ENCODE results near the gene TRA2B. TPM values are rescaled to one million over a fixed set of nuclear protein-coding genes. Genes with fewer than 3 reads are reported as not detected.

The TRA2B gene
- 183 and 193 TPM in 2 replicates for polyA plus RNA-seq (2013)

DNA sequence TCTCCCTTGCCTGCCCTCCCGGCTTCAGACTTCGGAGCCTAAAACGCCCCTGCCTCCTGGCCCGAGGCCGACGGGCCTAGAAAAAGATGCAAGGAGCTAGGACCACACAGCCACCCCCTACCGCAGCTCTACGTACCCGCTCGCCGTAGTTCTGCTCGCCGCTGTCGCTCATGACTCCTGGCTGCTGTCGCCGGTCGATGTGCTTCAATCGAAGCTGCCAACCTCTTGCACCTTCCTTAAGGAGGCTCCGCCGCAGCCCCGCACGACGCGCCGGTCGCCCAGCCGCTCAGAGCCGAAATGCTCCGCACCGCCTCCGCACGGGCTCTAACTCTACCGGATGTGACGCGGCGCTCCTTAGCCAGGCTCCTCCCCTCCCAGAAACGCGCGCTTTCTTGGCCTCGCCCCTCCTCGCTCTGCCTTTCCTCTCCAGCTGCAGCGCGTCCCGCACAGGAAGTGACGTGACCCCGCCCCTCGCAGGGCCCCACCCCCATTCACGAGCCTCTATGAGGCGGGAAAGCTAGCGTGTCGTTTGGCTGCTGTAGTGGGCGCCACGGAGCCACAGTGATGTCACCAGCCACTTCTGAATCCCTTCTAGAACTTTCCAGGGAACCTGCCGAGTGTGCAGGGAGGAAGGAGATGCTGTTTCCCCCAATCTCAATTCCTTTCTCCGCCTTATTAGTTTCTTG lies at the start of gene TRA2B:
Gene TRA2B (minus strand): TSS at position 326 of the 686 bp plus-strand sequence. CDS start 154 bp downstream, at position 172.
- no peaks in the 10 kb centered on the region for H3K36me3 ChIP-seq (ENCODE audit: control insufficient read depth in 1 of 2, insufficient read depth in 2 of 2, low read length in 2 of 2)
- peak within 1 kb of the TSS; percentile 97 for H4K8ac ChIP-seq (ENCODE audit: low read depth, low read length)
- peak within 1 kb of the TSS; percentile 98 for H2AK5ac ChIP-seq (ENCODE audit: low read length)
- H3K4me1 ChIP-seq (ENCODE audit: control insufficient read depth in 1 of 2, insufficient read depth in 2 of 2, low read length in 2 of 2) = peaks cover under 1 to 1% of the 10 kb centered on the region in 2 experiments
- H3K23ac ChIP-seq (ENCODE audit: low read length) = peak within 1 kb of the TSS; percentile 76
- H2BK120ac ChIP-seq (ENCODE audit: insufficient read depth, low read length, poor library complexity) = peak within 1 kb of the TSS; percentile 99
- H3K9me3 ChIP-seq (ENCODE audit: insufficient read depth, low read depth, low read length) = peaks cover 1% of the 10 kb centered on the region
- peaks cover 18% of the 10 kb centered on the region for H3K79me1 ChIP-seq (ENCODE audit: low read length)
- H2AFZ ChIP-seq (ENCODE audit: insufficient read depth, low read length, poor library complexity) = peak within 1 kb of the TSS; percentile 90
- peak within 1 kb of the TSS; percentile 99 for H4K91ac ChIP-seq (ENCODE audit: low read depth, low read length)
- H3K79me2 ChIP-seq (ENCODE audit: control insufficient read depth, insufficient read depth, low read length, poor library complexity) = peaks cover 16% of the 10 kb centered on the region
- WGBS (ENCODE audit: extremely low coverage, insufficient coverage, insufficient read length) = no CpG with 5 or more reads among the region's 55 CpGs
- H3K27ac ChIP-seq (ENCODE audit: low read depth, low read length) = peak within 1 kb of the TSS; percentile 93
- peak within 1 kb of the TSS; percentile 100 for H3K14ac ChIP-seq (ENCODE audit: low read length)
- H2BK5ac ChIP-seq (ENCODE audit: low read depth, low read length, poor library complexity) = peak within 1 kb of the TSS; percentile 96
- peak within 1 kb of the TSS; percentile 100 for H3K4ac ChIP-seq (ENCODE audit: low read depth, low read length)
- peak within 1 kb of the TSS; percentile 97 for H4K12ac ChIP-seq (ENCODE audit: low read depth, low read length)
- peak within 1 kb of the TSS; percentile 100 for H3K18ac ChIP-seq (ENCODE audit: low read length)
- no peaks in the 10 kb centered on the region for H3K27me3 ChIP-seq (ENCODE audit: insufficient read depth, low read length)
- DNase-seq = peak; percentile 98 to 99
- H2BK12ac ChIP-seq (ENCODE audit: low read length) = peak within 1 kb of the TSS; percentile 42
- H3K4me2 ChIP-seq (ENCODE audit: low read length) = peak within 1 kb of the TSS; percentile 73
- peak within 1 kb of the TSS; percentile 97 for H3K9ac ChIP-seq (ENCODE audit: low read length)
- peak within 1 kb of the TSS; percentile 95 for H3K4me3 ChIP-seq (ENCODE audit: low read depth, low read length)

DNA sequence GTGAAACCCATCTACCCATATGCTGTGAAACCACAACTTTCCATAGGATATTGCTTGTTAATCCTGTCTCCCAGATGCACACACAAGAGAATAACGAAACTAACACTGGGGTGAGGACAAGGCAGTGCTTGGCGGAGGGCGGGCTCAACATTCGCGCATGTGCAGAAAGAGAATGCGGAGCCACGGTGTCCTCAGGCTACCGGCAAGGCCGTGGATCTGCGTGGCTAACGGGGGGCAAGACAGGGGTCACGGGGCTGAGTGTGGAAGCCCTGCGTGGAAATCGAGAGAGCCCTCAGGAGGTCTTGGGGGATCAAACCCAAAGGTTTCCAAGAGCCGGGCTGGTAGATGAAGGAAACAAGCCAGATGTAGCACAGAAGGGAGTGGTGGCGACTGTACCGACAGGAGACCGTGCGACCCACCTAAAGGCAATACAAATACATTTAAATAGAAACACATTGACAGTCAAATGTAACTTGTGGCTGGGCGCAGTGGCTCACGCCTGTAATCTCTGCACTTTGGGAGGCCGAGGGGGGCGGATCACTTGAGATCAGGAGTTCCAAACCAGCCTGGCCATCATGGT lies 48.5 kb upstream of the TRA2B start:
- no peak overlapping the region for H3K4me2 ChIP-seq (ENCODE audit: low read length)
- H3K4me1 ChIP-seq (ENCODE audit: control insufficient read depth in 1 of 2, insufficient read depth in 2 of 2, low read length in 2 of 2) = no peaks in the 10 kb centered on the region
- H2AK5ac ChIP-seq (ENCODE audit: low read length) = no peak overlapping the region
- no peak overlapping the region for H3K27ac ChIP-seq (ENCODE audit: low read depth, low read length)
- no peak overlapping the region for H3K18ac ChIP-seq (ENCODE audit: low read length)
- no peaks in the 10 kb centered on the region for H3K27me3 ChIP-seq (ENCODE audit: insufficient read depth, low read length)
- no peak overlapping the region for H4K12ac ChIP-seq (ENCODE audit: low read depth, low read length)
- peak; percentile 53 to 76 for DNase-seq
- H3K23ac ChIP-seq (ENCODE audit: low read length) = no peak overlapping the region
- H4K91ac ChIP-seq (ENCODE audit: low read depth, low read length) = no peak overlapping the region
- no peaks in the 10 kb centered on the region for H3K79me1 ChIP-seq (ENCODE audit: low read length)
- H3K36me3 ChIP-seq (ENCODE audit: control insufficient read depth in 1 of 2, insufficient read depth in 2 of 2, low read length in 2 of 2) = no peaks in the 10 kb centered on the region
- no peaks in the 10 kb centered on the region for H3K79me2 ChIP-seq (ENCODE audit: control insufficient read depth, insufficient read depth, low read length, poor library complexity)
- H2BK120ac ChIP-seq (ENCODE audit: insufficient read depth, low read length, poor library complexity) = no peak overlapping the region
- no peak overlapping the region for H3K9ac ChIP-seq (ENCODE audit: low read length)
- H3K14ac ChIP-seq (ENCODE audit: low read length) = no peak overlapping the region
- H4K8ac ChIP-seq (ENCODE audit: low read depth, low read length) = no peak overlapping the region
- H3K9me3 ChIP-seq (ENCODE audit: insufficient read depth, low read depth, low read length) = no peaks in the 10 kb centered on the region
- no peak overlapping the region for H2BK5ac ChIP-seq (ENCODE audit: low read depth, low read length, poor library complexity)
- H3K4me3 ChIP-seq (ENCODE audit: low read depth, low read length) = no peak overlapping the region
- H2AFZ ChIP-seq (ENCODE audit: insufficient read depth, low read length, poor library complexity) = no peak overlapping the region
- no CpG with 5 or more reads among the region's 23 CpGs for WGBS (ENCODE audit: extremely low coverage, insufficient coverage, insufficient read length)
- no peak overlapping the region for H3K4ac ChIP-seq (ENCODE audit: low read depth, low read length)
- no peak overlapping the region for H2BK12ac ChIP-seq (ENCODE audit: low read length)

DNA sequence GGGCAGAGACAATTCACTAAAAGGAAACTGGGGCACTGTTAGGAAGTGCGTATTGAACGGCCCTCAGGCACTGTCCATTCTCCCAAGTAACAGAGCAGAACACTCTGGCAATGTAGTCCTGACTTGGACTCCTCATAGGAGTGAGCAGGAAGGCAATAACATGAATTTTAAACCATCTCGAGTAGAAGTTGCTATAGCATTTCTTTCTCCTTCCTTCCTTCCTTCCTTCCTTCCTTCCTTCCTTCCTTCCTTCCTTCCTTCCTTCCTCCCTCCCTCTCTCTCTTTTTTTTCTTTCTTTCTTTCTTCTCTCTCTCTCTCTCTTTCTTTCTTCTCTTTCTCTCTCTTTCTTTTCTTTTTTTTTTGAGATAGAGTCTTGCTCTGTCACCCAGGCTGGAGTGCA lies 46.4 kb upstream of the TRA2B start:
- H3K4ac ChIP-seq (ENCODE audit: low read depth, low read length) = no peak overlapping the region
- H3K23ac ChIP-seq (ENCODE audit: low read length) = no peak overlapping the region
- no peak overlapping the region for H4K12ac ChIP-seq (ENCODE audit: low read depth, low read length)
- H2BK5ac ChIP-seq (ENCODE audit: low read depth, low read length, poor library complexity) = no peak overlapping the region
- H3K4me1 ChIP-seq (ENCODE audit: control insufficient read depth in 1 of 2, insufficient read depth in 2 of 2, low read length in 2 of 2) = no peaks in the 10 kb centered on the region
- no peak overlapping the region for H2BK12ac ChIP-seq (ENCODE audit: low read length)
- H2AFZ ChIP-seq (ENCODE audit: insufficient read depth, low read length, poor library complexity) = no peak overlapping the region
- H3K36me3 ChIP-seq (ENCODE audit: control insufficient read depth in 1 of 2, insufficient read depth in 2 of 2, low read length in 2 of 2) = no peaks in the 10 kb centered on the region
- no peak overlapping the region for H3K18ac ChIP-seq (ENCODE audit: low read length)
- no peak overlapping the region for H2BK120ac ChIP-seq (ENCODE audit: insufficient read depth, low read length, poor library complexity)
- H4K91ac ChIP-seq (ENCODE audit: low read depth, low read length) = no peak overlapping the region
- no peak overlapping the region for H3K27ac ChIP-seq (ENCODE audit: low read depth, low read length)
- no peak overlapping the region for H3K4me2 ChIP-seq (ENCODE audit: low read length)
- no peaks in the 10 kb centered on the region for H3K79me2 ChIP-seq (ENCODE audit: control insufficient read depth, insufficient read depth, low read length, poor library complexity)
- H3K14ac ChIP-seq (ENCODE audit: low read length) = no peak overlapping the region
- no peaks in the 10 kb centered on the region for H3K9me3 ChIP-seq (ENCODE audit: insufficient read depth, low read depth, low read length)
- no peak overlapping the region for H3K4me3 ChIP-seq (ENCODE audit: low read depth, low read length)
- H3K79me1 ChIP-seq (ENCODE audit: low read length) = no peaks in the 10 kb centered on the region
- DNase-seq = no peak
- no peak overlapping the region for H4K8ac ChIP-seq (ENCODE audit: low read depth, low read length)
- no peaks in the 10 kb centered on the region for H3K27me3 ChIP-seq (ENCODE audit: insufficient read depth, low read length)
- no peak overlapping the region for H2AK5ac ChIP-seq (ENCODE audit: low read length)
- peak overlapping the region; percentile 37 for H3K9ac ChIP-seq (ENCODE audit: low read length)
- no CpG with 5 or more reads among the region's 3 CpGs for WGBS (ENCODE audit: extremely low coverage, insufficient coverage, insufficient read length)

DNA sequence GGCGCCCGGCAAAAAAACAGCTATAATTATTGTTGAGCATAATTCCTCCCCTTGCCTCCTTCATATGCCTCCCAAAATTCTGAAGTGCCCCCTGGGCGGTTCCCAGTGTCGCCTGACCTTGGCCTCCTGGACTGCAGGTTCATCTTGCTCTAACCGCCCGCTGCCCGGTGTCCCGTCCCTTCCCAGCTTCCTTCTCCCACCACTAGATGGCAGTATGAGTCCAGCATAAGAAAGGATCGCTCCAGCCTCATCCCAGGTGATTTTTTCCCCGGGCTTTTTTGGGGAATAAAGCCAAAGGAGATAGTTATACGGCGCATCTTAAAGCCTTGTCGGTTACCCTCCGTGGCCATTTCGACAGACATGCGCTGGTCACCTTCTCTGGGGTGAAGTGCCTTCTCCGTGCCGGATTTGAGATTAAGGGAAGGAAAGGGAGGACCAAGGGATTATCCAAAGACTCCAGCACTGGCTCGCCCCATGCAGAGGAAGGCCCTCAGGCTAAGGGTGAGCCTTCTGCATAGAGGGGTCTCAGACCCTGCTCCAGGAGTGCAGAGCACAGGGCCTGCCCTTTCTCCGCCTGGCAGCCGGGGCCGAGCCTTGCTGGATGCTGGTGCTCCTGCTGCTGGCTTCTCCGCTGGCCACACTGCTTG lies 45.8 kb upstream of the TRA2B start:
- Histone ChIP-seq H3K4ac (ENCODE audit: low read depth, low read length) (no peak overlapping the region), H3K14ac (ENCODE audit: low read length) (no peak overlapping the region), H3K27ac (ENCODE audit: low read depth, low read length) (no peak overlapping the region), H3K79me1 (ENCODE audit: low read length) (no peaks in the 10 kb centered on the region), H4K12ac (ENCODE audit: low read depth, low read length) (no peak overlapping the region), H4K91ac (ENCODE audit: low read depth, low read length) (no peak overlapping the region), H3K23ac (ENCODE audit: low read length) (no peak overlapping the region), H3K4me1 (ENCODE audit: control insufficient read depth in 1 of 2, insufficient read depth in 2 of 2, low read length in 2 of 2) (no peaks in the 10 kb centered on the region), H3K4me3 (ENCODE audit: low read depth, low read length) (no peak overlapping the region), H3K18ac (ENCODE audit: low read length) (no peak overlapping the region), H2BK120ac (ENCODE audit: insufficient read depth, low read length, poor library complexity) (no peak overlapping the region), H3K27me3 (ENCODE audit: insufficient read depth, low read length) (no peaks in the 10 kb centered on the region), H2AFZ (ENCODE audit: insufficient read depth, low read length, poor library complexity) (no peak overlapping the region), H3K9me3 (ENCODE audit: insufficient read depth, low read depth, low read length) (no peaks in the 10 kb centered on the region), H3K9ac (ENCODE audit: low read length) (no peak overlapping the region), H2AK5ac (ENCODE audit: low read length) (no peak overlapping the region), H3K4me2 (ENCODE audit: low read length) (no peak overlapping the region), H4K8ac (ENCODE audit: low read depth, low read length) (no peak overlapping the region), H2BK12ac (ENCODE audit: low read length) (no peak overlapping the region), H3K36me3 (ENCODE audit: control insufficient read depth in 1 of 2, insufficient read depth in 2 of 2, low read length in 2 of 2) (no peaks in the 10 kb centered on the region), H3K79me2 (ENCODE audit: control insufficient read depth, insufficient read depth, low read length, poor library complexity) (no peaks in the 10 kb centered on the region), H2BK5ac (ENCODE audit: low read depth, low read length, poor library complexity) (no peak overlapping the region)
- DNase-seq = peak; percentile 51 to 92
- WGBS (ENCODE audit: extremely low coverage, insufficient coverage, insufficient read length) = no CpG with 5 or more reads among the region's 23 CpGs
